Heart left ventricle (tissue), 16 donors: ENCODE measurements around the gene GPC3. TPM values are rescaled to one million over a fixed set of nuclear protein-coding genes. Genes with fewer than 3 reads are reported as not detected.

Source experiments
- ATAC-seq, 4 donors: fragments of 200-7000 bp; cut with Tn5 transposase; one replicate each; pipeline ENCODE4 v1.9.1; 2020 to 2022; ENCODE audit warnings: moderate library complexity in 4 of 4, mild to moderate bottlenecking in 3 of 4, moderate number of reproducible peaks in 1 of 4
- DNase-seq, 5 donors: peaks; one replicate each; pipeline ENCODE4 v3.0.0-alpha.2; 2020
- H3K27ac ChIP-seq, 12 donors: fragments of 200-600 bp; sonication (generic) in 4 of 12; one replicate each; pipeline versions ENCODE4 v1.5.0 to v1.8.0; 2016 to 2022; ENCODE audit warnings: mild to moderate bottlenecking in 2 of 12
- H3K27me3 ChIP-seq, 9 donors: fragments of 200-600 bp; sonication (generic) in 2 of 9; one replicate each; pipeline versions ENCODE4 v1.5.1 to v1.8.0; 2016 to 2022; ENCODE audit warnings: mild to moderate bottlenecking in 3 of 9
- H3K36me3 ChIP-seq, 9 donors: fragments of 200-600 bp; sonication (generic) in 2 of 9; one replicate each; pipeline versions ENCODE4 v1.5.0 to v1.8.0; 2018 to 2022; ENCODE audit warnings: mild to moderate bottlenecking in 2 of 9
- H3K4me1 ChIP-seq, 12 donors: fragments of 200-600 bp; sonication (generic) in 4 of 12; one replicate each; pipeline versions ENCODE4 v1.5.0 to v1.8.0; 2016 to 2022; ENCODE audit warnings: mild to moderate bottlenecking in 3 of 12
- H3K4me3 ChIP-seq, 12 donors: fragments of 200-600 bp; sonication (generic) in 4 of 12; one replicate each; pipeline versions ENCODE4 v1.5.0 to v1.8.0; 2017 to 2022; ENCODE audit warnings: mild to moderate bottlenecking in 9 of 12, moderate library complexity in 4 of 12
- H3K9me3 ChIP-seq, 12 donors: fragments of 200-600 bp; sonication (generic) in 4 of 12; one replicate each; pipeline versions ENCODE4 v1.5.0 to v1.8.0; 2016 to 2022; ENCODE audit warnings: mild to moderate bottlenecking in 1 of 12
- POLR2A ChIP-seq, 2 donors: fragments of 450-650 bp; IDR thresholded peaks; one replicate each; pipeline ENCODE4 v1.6.1; 2017; ENCODE audit warnings: antibody characterized with exemption in 2 of 2, mild to moderate bottlenecking in 2 of 2, moderate library complexity in 2 of 2
- WGBS, 4 donors: extraction: QIAGEN DNeasy Blood & Tissue Kit in 2 of 4; methylation state at CpG; one replicate each; pipeline versions ENCODE4 v1.1.5 to v1.1.7; 2013 to 2018; 5-methylcytosine and 5-hydroxymethylcytosine counted together
- intact Hi-C, 10 donors: fragments of 100-400 bp; cut with DNase I; formaldehyde crosslinking; loops; one replicate each; pipeline versions ENCODE4 v1.11.1 to v1.14.2; 2022
- polyA plus RNA-seq, 2 donors: library from polyadenylated mRNA; stranded (reverse); fragments of 200-250 nt; gene quantifications; one replicate each; pipeline ENCODE4 v1.2.3, GENCODE V29; 2013
- total RNA-seq, 9 donors: library from RNA; depleted of rRNA in 2 of 9; stranded (reverse); fragments of >200 nt in 2 of 9; fragmentation: NEBNext Ultra II Directional in 3 of 9; extraction: Animal tissue kit (Norgen Biotek cat#: 25700) in 3 of 9; gene quantifications; one replicate each; pipeline versions ENCODE4 v1.1.0 to v1.2.4, GENCODE V29; 2016 to 2023
- TF ChIP-seq, protein P1 (sequence below), 12 donors: fragments of 200-600 bp; sonication (generic) in 4 of 12; IDR thresholded peaks; one replicate each; pipeline versions ENCODE4 v1.5.0 to v1.8.0; 2018 to 2022; ENCODE audit warnings: antibody characterized with exemption in 12 of 12, mild to moderate bottlenecking in 5 of 12
- donor health status: ischemic (EF 13 %, LVEDD 7.1; RV severe dilation, severe dysfunction).
- donor health status: healthy with polysubstance abuse.
- donor health status: DM: no; HTN: yes; CAD: no.
- donor health status: DM: no; HTN: no; CAD: no.
- donor health status: ischemic (EF 25% LVEDD 6.9; RV normal size, moderate dysfunction).
- donor health status: ischemic (EF 25% LVEDD 5.7; RV mildly dilated, moderate dysfunction).
- donor health status: healthy.
- donor health status: DM: yes; HTN: yes; CAD: no.
- donor health status: ischemic (EF 35%, LVEDD 5.7; RV mildly dilated, moderate dysfunction).
- donor health status: nonischemic (EF 11% LVEDD 7.7; RV severe dilation, severe dysfunction).
- donor health status: DM: yes; HTN: yes; CAD: no.
- donor health status: PGD.
- donor health status: ischemic (EF 29% LVEDD 5.4; RV normal size, mild dysfunction).
- donor health status: nonischemic (EF 23%, LVEDD 6.1; RV moderate dilation, normal function).

Gene GPC3
- total and polyA plus RNA-seq, 11 donors: 0.19 to 16.9 (median 2.8) TPM

DNA sequence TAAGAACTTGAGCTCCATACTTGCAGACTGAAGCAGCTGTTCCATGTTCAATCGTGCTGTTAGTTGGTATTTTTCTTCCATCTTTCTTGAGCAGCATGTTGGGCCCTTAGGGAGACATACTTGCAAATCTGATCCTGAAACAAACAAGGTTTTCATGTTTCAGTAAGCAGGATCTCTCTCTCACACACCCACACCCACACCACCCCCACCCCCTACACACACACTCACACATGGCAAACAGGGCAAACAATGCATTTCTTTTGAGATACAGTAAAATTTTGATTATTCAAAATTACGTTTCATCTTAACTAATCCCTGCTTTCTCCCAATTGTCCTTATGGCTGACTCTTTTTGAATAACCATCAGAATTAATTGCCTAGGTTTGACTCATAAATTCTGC, 32.3 kb downstream of the GPC3 start:
- Histone ChIP-seq H3K36me3 (no peaks in the 10 kb centered on the region), H3K27me3 (peaks cover 0 to 14% (median 0%) of the 10 kb centered on the region in 9 donors), H3K9me3 (no peaks in the 10 kb centered on the region), H3K27ac (no peak overlapping the region), H3K4me3 (no peak overlapping the region), H3K4me1 (no peaks in the 10 kb centered on the region)
- TF ChIP-seq POLR2A (IDR thresholded peaks at IDR 0.05): no peak
- TF ChIP-seq, protein P1, sequence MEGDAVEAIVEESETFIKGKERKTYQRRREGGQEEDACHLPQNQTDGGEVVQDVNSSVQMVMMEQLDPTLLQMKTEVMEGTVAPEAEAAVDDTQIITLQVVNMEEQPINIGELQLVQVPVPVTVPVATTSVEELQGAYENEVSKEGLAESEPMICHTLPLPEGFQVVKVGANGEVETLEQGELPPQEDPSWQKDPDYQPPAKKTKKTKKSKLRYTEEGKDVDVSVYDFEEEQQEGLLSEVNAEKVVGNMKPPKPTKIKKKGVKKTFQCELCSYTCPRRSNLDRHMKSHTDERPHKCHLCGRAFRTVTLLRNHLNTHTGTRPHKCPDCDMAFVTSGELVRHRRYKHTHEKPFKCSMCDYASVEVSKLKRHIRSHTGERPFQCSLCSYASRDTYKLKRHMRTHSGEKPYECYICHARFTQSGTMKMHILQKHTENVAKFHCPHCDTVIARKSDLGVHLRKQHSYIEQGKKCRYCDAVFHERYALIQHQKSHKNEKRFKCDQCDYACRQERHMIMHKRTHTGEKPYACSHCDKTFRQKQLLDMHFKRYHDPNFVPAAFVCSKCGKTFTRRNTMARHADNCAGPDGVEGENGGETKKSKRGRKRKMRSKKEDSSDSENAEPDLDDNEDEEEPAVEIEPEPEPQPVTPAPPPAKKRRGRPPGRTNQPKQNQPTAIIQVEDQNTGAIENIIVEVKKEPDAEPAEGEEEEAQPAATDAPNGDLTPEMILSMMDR (IDR thresholded peaks at IDR 0.05): no peak
- ATAC-seq (no peak), DNase-seq (no peak)
- 63 to 90% (median 75%) methylated on average over 2 of the region's 2 CpGs for WGBS, 4 donors
- intact Hi-C loops: no loop called here

- TF ChIP-seq POLR2A (IDR thresholded peaks at IDR 0.05): no peak
- TF ChIP-seq, protein P1 (IDR thresholded peaks at IDR 0.05): no peak
- H3K4me3 ChIP-seq: no peak overlapping the region
- no peak overlapping the region for H3K27ac ChIP-seq
- intact Hi-C loops: no loop called here
- whole genome bisulfite sequencing, 4 donors: 65 to 82% (median 78%) methylated on average over 2 of the region's 2 CpGs
- ATAC-seq: no peak
- H3K36me3 ChIP-seq: no peaks in the 10 kb centered on the region
- no peaks in the 10 kb centered on the region for H3K4me1 ChIP-seq
- no peaks in the 10 kb centered on the region for H3K9me3 ChIP-seq
- peaks cover 0 to 27% (median 0%) of the 10 kb centered on the region in 9 donors for H3K27me3 ChIP-seq
- no peak for DNase-seq
Observed at GRCh38 chrX:133951098-133951497, 34.3 kb downstream of the GPC3 start.

- ATAC-seq (no peak), DNase-seq (no peak)
- intact Hi-C loops: no loop called here
- Histone ChIP-seq H3K4me3 (no peak overlapping the region), H3K9me3 (no peaks in the 10 kb centered on the region), H3K27ac (no peak overlapping the region), H3K27me3 (peaks cover 0 to 34% (median 0%) of the 10 kb centered on the region in 9 donors), H3K36me3 (no peaks in the 10 kb centered on the region), H3K4me1 (no peaks in the 10 kb centered on the region)
- WGBS, 4 donors: 71 to 88% (median 79%) methylated on average over 3 of the region's 3 CpGs
- TF ChIP-seq, protein P1 (IDR thresholded peaks at IDR 0.05): no peak
Observed at GRCh38 chrX:133950214-133950613, 35.2 kb downstream of the GPC3 start.

DNA sequence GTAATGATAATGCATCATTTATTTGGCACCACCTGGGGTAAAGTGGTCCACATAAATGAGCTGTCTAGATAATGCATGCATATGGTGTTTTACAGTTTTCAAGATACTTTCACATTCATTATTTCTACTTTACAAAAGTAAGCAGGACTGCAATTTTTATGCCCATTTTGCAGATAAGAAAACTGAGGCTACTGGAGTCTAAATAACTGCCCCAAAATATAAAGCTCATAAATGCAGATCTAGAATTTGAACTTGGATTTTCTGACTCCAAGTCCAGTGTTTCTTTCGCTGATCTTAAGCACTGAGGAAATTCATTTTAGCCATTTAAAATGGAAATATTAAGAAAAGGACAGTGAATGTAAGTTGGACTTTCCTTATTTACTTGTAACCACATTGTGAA, 36.5 kb downstream of the GPC3 start:
- 59 to 95% (median 77%) methylated on average over 1 of the region's 1 CpG for WGBS, 4 donors
- H3K9me3 ChIP-seq: no peaks in the 10 kb centered on the region
- no peaks in the 10 kb centered on the region for H3K36me3 ChIP-seq
- TF ChIP-seq, protein P1 (IDR thresholded peaks at IDR 0.05): no peak
- no peak for TF ChIP-seq POLR2A (IDR thresholded peaks at IDR 0.05)
- ATAC-seq: no peak
- peaks cover 0 to 46% (median 0%) of the 10 kb centered on the region in 9 donors for H3K27me3 ChIP-seq
- intact Hi-C loops: no loop called here
- no peak overlapping the region for H3K4me3 ChIP-seq
- no peak for DNase-seq
- H3K4me1 ChIP-seq: no peaks in the 10 kb centered on the region
- no peak overlapping the region for H3K27ac ChIP-seq
